GM23248 (cell line): ENCODE results near the gene FAM168A. TPM values are rescaled to one million over a fixed set of nuclear protein-coding genes. Genes with fewer than 3 reads are reported as not detected.
"Not testable (repeated sequence)": the region's sequence is repeated elsewhere in the genome, so short reads cannot be mapped to it uniquely, and the experiment has no call there.

Experiments used
- DNase-seq: peaks from one replicate; pipeline ENCODE4 v3.0.0-alpha.2; 2015
- H2AFZ ChIP-seq: fragments of 200-600 bp; sonication (generic); 2 replicates; pipeline ENCODE4 v1.6.1; 2016; ENCODE audit warnings: antibody characterized with exemption
- H3F3A ChIP-seq: fragments of 200-600 bp; sonication (generic); 2 replicates; pipeline ENCODE4 v1.6.1; 2016; ENCODE audit warnings: mild to moderate bottlenecking, antibody characterized with exemption, mixed run types; ENCODE audit not compliant: insufficient read depth
- H3K27ac ChIP-seq: fragments of 200-600 bp; sonication (generic); 2 replicates; pipeline ENCODE4 v1.5.1; 2016; ENCODE audit warnings: mild to moderate bottlenecking
- H3K27me3 ChIP-seq: fragments of 200-600 bp; sonication (generic); replicated peaks from 2 replicates; pipeline ENCODE4 v1.6.1; 2016; ENCODE audit warnings: mild to moderate bottlenecking; ENCODE audit not compliant: insufficient read depth
- H3K36me3 ChIP-seq: fragments of 200-600 bp; sonication (generic); 2 replicates; pipeline ENCODE4 v1.6.1; 2016; ENCODE audit warnings: low read depth, mild to moderate bottlenecking
- H3K4me1 ChIP-seq: fragments of 200-600 bp; sonication (generic); 2 replicates; pipeline ENCODE4 v1.6.1; 2016; ENCODE audit warnings: mild to moderate bottlenecking; ENCODE audit not compliant: insufficient read depth
- H3K4me2 ChIP-seq: fragments of 200-600 bp; sonication (generic); one replicate; pipeline ENCODE4 v1.6.1; 2016; ENCODE audit warnings: mild to moderate bottlenecking; ENCODE audit not compliant: unreplicated experiment
- H3K4me3 ChIP-seq: fragments of 200-600 bp; sonication (generic); 2 replicates; pipeline ENCODE4 v1.5.1; 2016; ENCODE audit warnings: mild to moderate bottlenecking
- H3K79me2 ChIP-seq: fragments of 200-600 bp; sonication (generic); 2 replicates; pipeline ENCODE4 v1.6.1; 2016; ENCODE audit warnings: mild to moderate bottlenecking; ENCODE audit not compliant: insufficient read depth
- H3K9ac ChIP-seq: fragments of 200-600 bp; sonication (generic); 2 replicates; pipeline ENCODE4 v1.6.1; 2016; ENCODE audit warnings: mild to moderate bottlenecking
- H3K9me2 ChIP-seq: fragments of 200-600 bp; sonication (generic); 2 replicates; pipeline ENCODE4 v1.6.1; 2016; ENCODE audit warnings: mixed run types, mild to moderate bottlenecking, moderate library complexity; ENCODE audit not compliant: insufficient read depth
- H3K9me3 ChIP-seq: fragments of 200-600 bp; sonication (generic); one replicate; pipeline ENCODE4 v1.6.1; 2017; ENCODE audit warnings: low read depth
- H4K20me1 ChIP-seq: fragments of 200-600 bp; sonication (generic); 2 replicates; pipeline ENCODE4 v1.6.0; 2016; ENCODE audit not compliant: insufficient read depth
- EZH2 ChIP-seq: fragments of 200-600 bp; sonication (generic); IDR thresholded peaks from 2 replicates; pipeline ENCODE4 v1.6.1; 2018; ENCODE audit warnings: antibody characterized with exemption, mild to moderate bottlenecking; ENCODE audit not compliant: insufficient read depth, poor library complexity, severe bottlenecking
- EZH2phosphoT487 ChIP-seq: fragments of 200-600 bp; sonication (generic); IDR thresholded peaks from 2 replicates; pipeline ENCODE4 v1.6.1; 2018; ENCODE audit warnings: antibody characterized with exemption, moderate library complexity, mild to moderate bottlenecking, low read depth; ENCODE audit not compliant: insufficient read depth
- WGBS, 2 experiments: methylation state at CpG; one replicate each; pipeline ENCODE4 v1.1.6; 2015 to 2017; ENCODE audit warnings: low lambda C conversion rate in 2 of 2, low coverage in 1 of 2; ENCODE audit errors: missing lambda C conversion rate in 2 of 2; 5-methylcytosine and 5-hydroxymethylcytosine counted together
- in situ Hi-C: fragments of 300-500 bp; cut with MboI; formaldehyde crosslinking; loops from 2 replicates; pipeline ENCODE4 v1.15.0; 2020
- polyA plus RNA-seq: library from polyadenylated mRNA; unstranded; fragments of >200 nt; fragmentation: Nextera tagmentation; extraction: Ambion mirVana; gene quantifications from 2 replicates; pipeline ENCODE4 v1.2.1, GENCODE V29; 2016
- total RNA-seq: library from RNA; depleted of rRNA; stranded (reverse); fragments of >200 nt; shearing (Covaris generic); gene quantifications from 2 replicates; pipeline ENCODE4 v1.2.3, GENCODE V29; 2014

The FAM168A gene
- total and polyA plus RNA-seq, 2 experiments from 2014 or later, result 9.1 to 26.4 TPM

GRCh38 chr11:73579641-73580434 is 18.1 kb downstream of the FAM168A start:
- peaks cover 8% of the 10 kb centered on the region; the same call in 1 of the 2 replicates for H4K20me1 ChIP-seq
- no peaks in the 10 kb centered on the region for H3K9me3 ChIP-seq
- no peak overlapping the region for H3K4me3 ChIP-seq
- H2AFZ ChIP-seq, result no peak overlapping the region
- H3K4me1 ChIP-seq, result peaks cover 13% of the 10 kb centered on the region
- 90 to 94% methylated on average over 8 of the region's 8 CpGs for WGBS, 2 experiments
- peak; percentile 10 for DNase-seq
- H3K9ac ChIP-seq, result no peak overlapping the region
- H3K4me2 ChIP-seq, result no peak overlapping the region
- H3K27me3 ChIP-seq, result no peaks in the 10 kb centered on the region
- no peaks in the 10 kb centered on the region for H3K36me3 ChIP-seq
- H3F3A ChIP-seq, result peaks cover 34% of the 10 kb centered on the region
- H3K27ac ChIP-seq, result no peak overlapping the region
- no peaks in the 10 kb centered on the region for H3K9me2 ChIP-seq
- TF ChIP-seq EZH2 (no peak), EZH2phosphoT487 (no peak)
- peaks cover 89% of the 10 kb centered on the region for H3K79me2 ChIP-seq
- in situ Hi-C loops, result no loop called here

GRCh38 chr11:73578592-73579185 is 19.2 kb downstream of the FAM168A start:
- no peak overlapping the region for H3K4me2 ChIP-seq
- H3K36me3 ChIP-seq, result no peaks in the 10 kb centered on the region
- H3K9me3 ChIP-seq, result no peaks in the 10 kb centered on the region
- no peak for DNase-seq
- H3K4me1 ChIP-seq, result peaks cover 13% of the 10 kb centered on the region
- peaks cover 8% of the 10 kb centered on the region; the same call in 1 of the 2 replicates for H4K20me1 ChIP-seq
- H3K9ac ChIP-seq, result no peak overlapping the region
- H3K9me2 ChIP-seq, result no peaks in the 10 kb centered on the region
- no peaks in the 10 kb centered on the region for H3K27me3 ChIP-seq
- 88 to 94% methylated on average over 2 of the region's 2 CpGs for WGBS, 2 experiments
- no peak overlapping the region for H3K27ac ChIP-seq
- TF ChIP-seq EZH2, result no peak
- peaks cover 89% of the 10 kb centered on the region for H3K79me2 ChIP-seq
- in situ Hi-C loops, result no loop called here
- H3K4me3 ChIP-seq, result no peak overlapping the region
- H2AFZ ChIP-seq, result no peak overlapping the region
- peaks cover 34% of the 10 kb centered on the region for H3F3A ChIP-seq

DNA sequence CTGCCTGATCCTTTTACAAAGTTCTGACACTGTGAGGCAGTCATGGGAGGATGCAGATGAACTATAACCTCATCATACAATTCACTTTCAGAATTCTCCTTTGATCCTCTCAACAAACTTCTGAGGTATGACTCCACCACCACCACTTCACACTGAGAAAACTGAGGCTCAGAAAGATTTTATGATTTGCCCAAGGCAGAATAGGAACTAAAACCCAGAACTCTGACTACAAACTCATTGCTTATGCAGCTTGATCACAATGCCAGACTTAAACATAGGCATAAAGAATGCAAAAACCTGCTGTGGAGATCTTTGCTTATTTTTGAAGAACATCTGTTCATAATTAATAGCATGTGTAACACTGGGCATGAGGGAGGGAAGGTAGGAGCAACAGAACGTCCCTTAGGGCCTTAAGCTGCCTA is 20.4 kb downstream of the FAM168A start:
- peak; percentile 63 for DNase-seq
- H3K79me2 ChIP-seq, result peaks cover 87% of the 10 kb centered on the region
- H3K4me3 ChIP-seq, result no peak overlapping the region
- H2AFZ ChIP-seq, result no peak overlapping the region
- peak overlapping the region; percentile 3 for H3K27ac ChIP-seq
- peaks cover 34% of the 10 kb centered on the region for H3F3A ChIP-seq
- no peaks in the 10 kb centered on the region for H3K27me3 ChIP-seq
- 0 to 5% methylated on average over 1 of the region's 1 CpG for WGBS, 2 experiments
- peaks cover 13% of the 10 kb centered on the region for H3K4me1 ChIP-seq
- no peak overlapping the region for H3K9ac ChIP-seq
- TF ChIP-seq EZH2 (no peak), EZH2phosphoT487 (no peak)
- H3K4me2 ChIP-seq, result peak overlapping the region; percentile 22
- in situ Hi-C loops, result no loop called here
- no peaks in the 10 kb centered on the region for H3K9me3 ChIP-seq
- peaks cover 8% of the 10 kb centered on the region; the same call in 1 of the 2 replicates for H4K20me1 ChIP-seq
- no peaks in the 10 kb centered on the region for H3K9me2 ChIP-seq
- H3K36me3 ChIP-seq, result no peaks in the 10 kb centered on the region

DNA sequence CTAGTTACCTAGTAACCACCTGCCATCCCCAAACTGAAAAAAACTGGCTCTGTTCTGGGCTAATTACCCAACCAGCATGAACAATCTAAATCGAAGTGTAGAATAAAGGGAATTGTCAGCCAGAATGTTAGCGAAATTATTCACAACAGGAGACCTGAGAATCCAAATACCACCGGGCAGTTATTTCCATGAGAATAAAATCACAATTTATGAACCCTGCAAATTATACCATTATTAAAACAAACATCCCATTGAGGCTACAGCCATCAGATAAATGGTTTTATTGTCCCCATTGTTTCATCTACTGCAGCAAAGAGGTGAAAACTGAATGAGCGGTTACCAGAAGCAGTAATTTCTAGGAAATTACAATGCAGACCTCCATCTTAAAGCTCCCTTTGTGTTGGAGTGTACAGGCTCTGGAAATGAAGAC is 21.7 kb downstream of the FAM168A start:
- Histone ChIP-seq H3K4me3 (no peak overlapping the region), H3K27ac (no peak overlapping the region), H4K20me1 (peaks cover 8% of the 10 kb centered on the region; the same call in 1 of the 2 replicates), H2AFZ (no peak overlapping the region), H3K27me3 (no peaks in the 10 kb centered on the region), H3F3A (peaks cover 34% of the 10 kb centered on the region), H3K4me1 (peaks cover 13% of the 10 kb centered on the region), H3K9ac (no peak overlapping the region), H3K36me3 (no peaks in the 10 kb centered on the region), H3K9me2 (no peaks in the 10 kb centered on the region), H3K79me2 (peaks cover 74% of the 10 kb centered on the region), H3K4me2 (no peak overlapping the region), H3K9me3 (no peaks in the 10 kb centered on the region)
- DNase-seq, result no peak
- TF ChIP-seq EZH2phosphoT487 (no peak), EZH2 (no peak)
- in situ Hi-C loops, result no loop called here
- WGBS, 2 experiments, result 94 to 99% methylated on average over 4 of the region's 4 CpGs

- H3K9me2 ChIP-seq, H3K4me3 ChIP-seq, H2AFZ ChIP-seq, in situ Hi-C loops, DNase-seq, H3K27ac ChIP-seq, H3K9me3 ChIP-seq, H3K9ac ChIP-seq, H3K27me3 ChIP-seq, H3K4me2 ChIP-seq, H3K36me3 ChIP-seq: not testable (repeated sequence)
- H3K4me1 ChIP-seq, result peaks cover 15% of the 10 kb centered on the region
- 99% methylated on average over 27 of the region's 30 CpGs; no CpG with 5 or more reads in 1 of the 2 experiments for WGBS, 2 experiments
- peaks cover 73% of the 10 kb centered on the region for H3K79me2 ChIP-seq
- H4K20me1 ChIP-seq, result peaks cover 10% of the 10 kb centered on the region; the same call in 1 of the 2 replicates
- peaks cover 17% of the 10 kb centered on the region for H3F3A ChIP-seq
Observed at GRCh38 chr11:73571982-73572381, 25.9 kb downstream of the FAM168A start.
